ENCODE results near the gene VIP.
"Not testable (repeated sequence)": the region's sequence is repeated elsewhere in the genome, so short reads cannot be mapped to it uniquely, and the experiment has no call there.

The VIP gene

GRCh38 chr6:152750694-152751093 lies at the start of gene VIP:
TSS of gene VIP (plus strand) at chr6:152750797. CDS start at chr6:152752178, 1,381 bp downstream.
- no peak for DNase-seq (ENCODE audit: low spot score)

- DNase-seq (ENCODE audit: low spot score) = no peak
These were observed 49.3 kb upstream of the VIP start for GRCh38 chr6:152701081-152701862.

DNA sequence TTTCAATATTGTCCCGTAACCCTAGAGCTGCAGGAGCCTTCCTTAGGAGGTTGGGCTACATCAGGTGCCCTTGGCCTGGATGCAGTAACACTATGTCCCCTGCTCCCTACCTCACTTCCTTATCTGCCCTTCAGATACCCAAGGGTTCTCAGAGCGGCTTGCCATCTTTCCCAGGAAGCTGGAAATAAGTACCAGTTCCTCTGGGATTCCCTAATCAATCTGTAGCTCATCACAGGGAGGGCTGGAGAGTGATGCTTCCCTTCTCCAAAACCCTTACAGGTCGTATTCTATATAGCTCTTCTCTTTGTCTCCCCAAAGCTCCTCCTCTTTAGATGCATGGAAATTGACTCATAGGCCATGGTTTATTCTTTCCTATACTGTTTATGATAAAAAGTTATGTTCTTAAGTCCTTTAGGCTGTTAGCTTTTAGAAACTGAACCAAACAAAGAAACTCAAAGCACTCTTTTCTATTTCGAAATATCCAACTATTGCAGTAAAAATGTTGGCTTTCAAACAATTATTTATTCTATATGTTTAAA lies 48.7 kb upstream of the VIP start:
- no peak for DNase-seq (ENCODE audit: low spot score)

- DNase-seq (ENCODE audit: low spot score) = not testable (repeated sequence)
These were observed 46.8 kb upstream of the VIP start for GRCh38 chr6:152703750-152704149.

DNA sequence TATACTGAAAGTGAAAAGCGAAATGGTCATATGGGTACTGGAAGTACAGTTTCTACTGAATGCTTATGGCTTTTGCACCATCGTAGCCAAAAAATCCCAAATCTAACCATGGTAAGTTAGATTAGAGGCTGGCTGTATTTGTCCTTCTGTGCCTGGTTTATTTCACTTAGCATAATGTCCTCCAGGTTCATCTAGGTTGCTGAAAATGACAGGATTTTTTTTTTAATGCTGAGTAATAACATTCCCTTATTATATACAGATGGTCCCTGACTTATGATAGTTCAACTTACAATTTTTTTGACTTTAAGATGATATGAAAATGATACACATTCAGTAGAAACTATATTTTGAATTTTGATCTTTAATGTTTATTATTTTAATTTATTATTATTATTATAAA lies 45.3 kb upstream of the VIP start:
- no peak for DNase-seq (ENCODE audit: low spot score)

GRCh38 chr6:152716322-152716721 lies 34.3 kb upstream of the VIP start:
- DNase-seq (ENCODE audit: low spot score) = no peak

- no peak for DNase-seq (ENCODE audit: low spot score)
These were observed 29.6 kb upstream of the VIP start for GRCh38 chr6:152720974-152721373.

GRCh38 chr6:152721956-152722355 lies 28.6 kb upstream of the VIP start:
- no peak for DNase-seq (ENCODE audit: low spot score)

DNA sequence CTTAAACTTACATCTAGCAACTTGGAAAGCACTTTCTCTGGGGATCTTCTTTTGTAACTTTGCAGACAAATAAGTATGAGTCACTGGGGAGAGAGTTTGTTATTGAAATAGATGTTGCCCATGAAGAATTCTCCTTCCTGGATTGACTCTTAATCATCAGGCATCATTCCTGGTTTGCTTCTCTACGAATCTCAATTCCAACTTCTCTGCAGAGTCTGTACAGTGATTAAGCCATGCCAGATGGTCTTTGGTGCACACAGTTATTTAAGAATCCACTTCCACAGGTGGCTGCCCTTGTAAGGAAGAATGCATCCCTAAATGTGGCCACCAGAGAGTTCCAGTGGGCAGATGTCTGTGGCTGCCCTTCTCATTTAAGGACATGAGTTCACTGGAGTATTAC lies 27.2 kb upstream of the VIP start:
- DNase-seq (ENCODE audit: low spot score) = no peak

GRCh38 chr6:152726313-152726712 lies 24.3 kb upstream of the VIP start:
- DNase-seq (ENCODE audit: low spot score) = no peak

DNA sequence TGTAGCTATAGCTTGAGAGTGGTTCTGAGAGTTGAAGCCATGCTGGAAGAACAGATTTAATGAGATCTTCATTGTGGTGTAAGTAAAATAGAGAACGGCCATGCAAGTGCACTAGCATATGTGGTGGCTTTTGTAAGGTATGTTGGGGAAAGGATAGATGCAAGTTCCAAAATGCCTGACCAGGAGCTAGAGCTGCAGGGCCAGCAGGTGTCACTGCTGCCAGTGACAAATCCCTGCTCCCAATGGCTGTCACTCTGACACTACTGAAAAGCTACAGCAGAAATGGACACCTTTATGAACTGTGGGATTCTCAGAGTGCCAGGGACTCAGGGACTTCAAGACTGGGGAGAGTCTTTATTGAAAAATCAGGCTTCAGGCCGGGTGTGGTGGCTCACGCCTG lies 23.1 kb upstream of the VIP start:
- DNase-seq (ENCODE audit: low spot score) = no peak

- DNase-seq (ENCODE audit: low spot score) = no peak
These were observed 16.0 kb upstream of the VIP start for GRCh38 chr6:152734630-152735029.

DNA sequence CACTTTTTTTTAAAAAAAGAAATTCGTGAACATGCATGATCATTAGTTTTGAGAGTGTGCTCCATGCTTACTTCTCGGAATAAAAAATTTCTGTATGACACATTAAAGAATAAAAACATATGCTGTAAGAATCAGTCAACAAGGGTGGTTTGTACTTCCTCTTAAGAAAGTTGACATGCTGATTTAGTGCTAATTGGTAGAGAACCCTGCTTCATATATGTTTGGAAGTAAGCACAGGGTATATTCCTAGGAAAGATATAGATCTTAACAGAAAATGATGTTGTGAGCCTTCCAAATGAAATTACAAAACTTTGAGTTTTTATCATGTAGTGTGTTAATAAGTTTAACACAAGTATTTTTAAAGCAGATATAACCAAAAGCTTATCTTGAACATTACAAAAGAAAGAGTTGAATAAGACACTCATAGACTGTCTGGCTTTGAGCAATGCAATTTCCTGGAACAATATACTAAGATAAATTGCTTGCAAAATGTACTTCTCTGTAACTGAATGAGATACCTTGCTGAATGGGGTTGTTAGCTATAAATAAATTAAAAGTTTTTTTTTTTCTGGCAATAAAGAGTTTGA lies 13.8 kb upstream of the VIP start:
- no peak for DNase-seq (ENCODE audit: low spot score)

- DNase-seq (ENCODE audit: low spot score) = no peak
These were observed 5.0 kb upstream of the VIP start for GRCh38 chr6:152745509-152746171.

- DNase-seq (ENCODE audit: low spot score) = no peak
These were observed 4.4 kb upstream of the VIP start for GRCh38 chr6:152746172-152746553.

DNA sequence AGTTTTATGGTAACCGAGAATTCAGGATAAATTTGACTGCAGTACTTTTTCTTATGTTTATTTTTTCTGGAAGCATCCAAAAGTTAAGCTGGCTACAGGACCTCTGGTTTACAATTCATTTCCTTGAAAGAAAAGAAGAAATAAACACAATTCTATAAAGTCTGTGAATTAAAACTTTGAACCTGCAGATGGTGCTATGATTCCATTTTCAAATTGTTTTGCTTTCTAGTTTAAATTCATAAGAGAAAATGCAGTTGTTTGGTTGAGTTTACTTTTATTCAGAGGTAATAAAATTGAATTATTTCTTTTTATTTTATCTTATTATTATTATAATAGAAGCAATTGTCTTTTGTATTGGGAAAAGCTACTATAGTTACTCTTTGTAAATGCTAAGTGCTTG lies 1.8 kb upstream of the VIP start:
- DNase-seq (ENCODE audit: low spot score) = no peak

DNA sequence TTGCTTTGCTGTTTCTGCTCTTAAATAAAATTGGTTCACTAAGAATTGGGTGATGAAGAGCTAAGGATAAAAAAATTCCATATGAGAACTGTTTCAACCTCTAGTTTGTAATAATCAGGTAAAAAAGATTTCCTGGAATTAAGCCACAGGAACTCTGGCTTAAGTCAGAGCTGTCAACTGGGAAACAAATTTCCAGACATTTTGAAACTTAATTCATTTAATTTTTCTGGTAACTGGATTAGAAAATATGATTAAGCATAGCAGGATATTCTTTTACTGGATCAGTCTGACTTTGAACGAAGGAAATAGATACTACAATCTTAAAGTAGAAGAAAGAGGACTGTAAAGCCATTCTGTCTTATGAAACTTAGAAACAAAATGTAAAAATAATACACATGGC lies 1.3 kb upstream of the VIP start:
- DNase-seq (ENCODE audit: low spot score) = no peak

DNA sequence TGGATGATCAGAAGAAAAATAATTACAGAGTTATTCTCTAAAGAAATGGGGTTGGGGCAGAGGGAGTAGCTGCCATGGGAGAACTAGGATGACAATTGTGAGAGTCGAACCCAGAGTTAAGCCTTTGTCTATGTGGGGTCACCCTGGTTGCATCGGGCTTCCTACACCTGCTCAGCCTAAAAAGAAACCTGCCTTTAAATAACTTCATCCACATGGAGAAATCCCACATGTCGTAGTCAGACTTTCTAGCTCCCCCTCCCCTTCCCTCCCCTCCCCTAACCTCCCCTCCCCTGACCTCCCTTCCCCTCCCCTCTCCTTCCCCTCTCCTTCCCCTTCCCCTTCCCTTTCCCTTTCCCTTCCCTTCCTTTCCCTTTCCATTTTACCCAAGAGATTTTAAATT lies 14.7 kb downstream of the VIP start:
- no peak for DNase-seq (ENCODE audit: low spot score)

- no peak for DNase-seq (ENCODE audit: low spot score)
These were observed 18.6 kb downstream of the VIP start for GRCh38 chr6:152769159-152769558.

- DNase-seq (ENCODE audit: low spot score) = no peak
These were observed 19.4 kb downstream of the VIP start for GRCh38 chr6:152769993-152770392.

DNA sequence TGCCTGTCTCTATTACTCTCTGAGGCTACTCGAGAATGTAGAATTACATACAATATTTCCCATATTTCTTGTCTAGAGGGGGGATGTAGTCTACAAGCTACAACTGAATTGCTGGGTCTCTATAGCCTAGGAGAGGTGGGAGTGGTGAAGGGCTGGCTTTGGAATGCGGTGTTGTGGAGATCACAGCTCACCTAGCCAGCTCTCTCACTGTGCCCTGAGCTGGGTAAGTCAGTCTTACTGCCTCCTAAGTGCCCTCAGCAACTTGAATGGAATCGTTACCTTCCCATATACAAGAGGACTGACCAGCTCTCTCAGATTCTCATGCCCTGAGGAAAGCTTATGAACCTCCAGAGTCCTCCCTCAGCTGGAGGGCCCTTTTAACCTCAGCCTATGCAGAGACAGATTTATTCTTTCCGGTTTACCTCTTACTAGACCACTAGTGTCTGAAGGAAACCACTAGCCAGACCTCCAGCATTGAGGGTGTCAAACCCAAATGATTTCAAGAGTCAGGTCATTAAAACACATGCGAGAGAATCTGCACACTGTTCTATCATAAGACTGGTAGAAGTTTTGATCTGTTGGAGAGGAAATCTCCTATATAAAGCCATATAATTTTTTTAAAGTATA lies 20.6 kb downstream of the VIP start:
- no peak for DNase-seq (ENCODE audit: low spot score)

DNA sequence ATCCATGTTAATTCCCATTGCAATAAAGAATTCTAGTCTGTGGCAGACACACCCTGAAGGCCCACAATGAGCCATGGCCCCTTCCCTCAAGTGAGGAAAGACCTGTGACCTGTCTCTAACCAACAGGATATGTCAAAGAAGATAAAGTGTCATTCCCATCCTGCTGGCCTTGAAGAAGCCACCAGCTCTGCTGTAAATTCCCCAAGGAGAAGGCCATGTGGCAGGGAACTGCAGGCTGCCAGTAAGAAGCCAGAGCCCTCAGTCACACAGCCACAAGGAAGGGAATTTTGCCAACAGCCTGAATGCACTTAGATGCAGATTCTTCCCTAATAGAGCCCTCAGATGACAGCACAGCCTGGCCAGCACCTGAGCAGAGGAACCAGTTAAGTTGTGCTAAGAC lies 24.8 kb downstream of the VIP start:
- DNase-seq (ENCODE audit: low spot score) = no peak

DNA sequence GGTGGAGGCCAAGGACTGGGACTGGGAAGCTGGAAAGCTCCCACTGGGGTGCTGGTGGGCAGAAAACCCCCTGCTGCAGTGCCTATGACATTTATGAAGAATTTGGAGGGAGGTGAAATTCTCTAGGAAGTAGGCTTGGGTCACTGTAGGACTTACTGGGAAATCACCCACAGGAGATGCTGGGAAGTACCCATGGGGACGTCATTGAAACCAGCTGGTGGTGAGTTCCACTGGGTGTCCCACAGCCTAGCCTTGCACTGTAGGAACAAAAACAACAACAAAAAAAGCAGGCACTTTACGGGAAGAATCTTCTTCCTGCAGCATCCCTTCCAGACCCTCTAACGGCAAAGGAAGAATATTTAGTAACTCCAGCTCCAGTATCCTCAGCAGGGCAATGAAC lies 26.2 kb downstream of the VIP start:
- DNase-seq (ENCODE audit: low spot score) = no peak
